Neural progenitor cell (in vitro differentiated cells): ENCODE measurements around the gene NCOR1. TPM values are rescaled to one million over a fixed set of nuclear protein-coding genes. Genes with fewer than 3 reads are reported as not detected.
"Not testable (repeated sequence)": the region's sequence is repeated elsewhere in the genome, so short reads cannot be mapped to it uniquely, and the experiment has no call there.

ENCODE experiments used
- DNase-seq: peaks from one replicate; pipeline ENCODE4 v3.0.0-alpha.2; 2016; ENCODE audit warnings: low spot score
- H2AFZ ChIP-seq: fragments of 200-600 bp; sonication (generic); replicated peaks from 2 replicates; pipeline ENCODE4 v1.6.1; 2016; ENCODE audit warnings: antibody characterized with exemption
- H3F3A ChIP-seq: fragments of 200-600 bp; sonication (generic); 2 replicates; pipeline ENCODE4 v1.6.1; 2016; ENCODE audit warnings: antibody characterized with exemption, low read depth
- H3K27ac ChIP-seq: fragments of 200-600 bp; sonication (generic); 2 replicates; pipeline ENCODE4 v1.5.1; 2016; ENCODE audit warnings: mild to moderate bottlenecking
- H3K27me3 ChIP-seq: fragments of 200-600 bp; sonication (generic); 2 replicates; pipeline ENCODE4 v1.6.1; 2016; ENCODE audit warnings: mild to moderate bottlenecking, moderate library complexity
- H3K36me3 ChIP-seq: fragments of 200-600 bp; sonication (generic); 2 replicates; pipeline ENCODE4 v1.5.1; 2016
- H3K4me1 ChIP-seq: fragments of 200-600 bp; sonication (generic); 2 replicates; pipeline ENCODE4 v1.6.1; 2016; ENCODE audit warnings: mixed run types
- H3K4me2 ChIP-seq: fragments of 200-600 bp; sonication (generic); 2 replicates; pipeline ENCODE4 v1.6.1; 2016
- H3K4me3 ChIP-seq: fragments of 200-600 bp; sonication (generic); 2 replicates; pipeline ENCODE4 v1.5.1; 2016
- H3K79me2 ChIP-seq: fragments of 200-600 bp; sonication (generic); 2 replicates; pipeline ENCODE4 v1.6.1; 2016; ENCODE audit warnings: low read depth
- H3K9ac ChIP-seq: fragments of 200-600 bp; sonication (generic); 2 replicates; pipeline ENCODE4 v1.6.1; 2016
- H3K9me3 ChIP-seq: fragments of 200-600 bp; sonication (generic); 2 replicates; pipeline ENCODE4 v1.5.1; 2016; ENCODE audit warnings: low read depth
- H4K20me1 ChIP-seq: fragments of 200-600 bp; sonication (generic); 2 replicates; pipeline ENCODE4 v1.6.1; 2016; ENCODE audit warnings: low read depth
- H3K27ac Mint-ChIP-seq: 3 replicates; pipeline ENCODE4 v1.8.0; 2021; ENCODE audit warnings: mixed read lengths
- H3K27me3 Mint-ChIP-seq: 2 replicates; pipeline ENCODE4 v1.8.0; 2022; ENCODE audit warnings: low read depth, mild to moderate bottlenecking, inconsistent platforms, moderate library complexity, mixed read lengths; ENCODE audit not compliant: insufficient read depth
- H3K36me3 Mint-ChIP-seq: 3 replicates; pipeline ENCODE4 v1.8.0; 2021; ENCODE audit warnings: mixed read lengths
- H3K4me1 Mint-ChIP-seq: 3 replicates; pipeline ENCODE4 v1.8.0; 2021; ENCODE audit warnings: mixed read lengths
- H3K4me3 Mint-ChIP-seq: 3 replicates; pipeline ENCODE4 v1.8.0; 2021; ENCODE audit warnings: mild to moderate bottlenecking, moderate library complexity, mixed read lengths
- H3K9me3 Mint-ChIP-seq: 3 replicates; pipeline ENCODE4 v1.8.0; 2020; ENCODE audit warnings: mixed read lengths
- EZH2 ChIP-seq: fragments of 200-600 bp; sonication (generic); IDR thresholded peaks from 2 replicates; pipeline ENCODE4 v1.6.1; 2017; ENCODE audit warnings: antibody characterized with exemption, mild to moderate bottlenecking, moderate library complexity
- EZH2phosphoT487 ChIP-seq: fragments of 200-600 bp; sonication (generic); IDR thresholded peaks from 2 replicates; pipeline ENCODE4 v1.6.1; 2017; ENCODE audit warnings: antibody characterized with exemption
- total RNA-seq: library from RNA; depleted of rRNA; stranded (reverse); fragments of >200 nt; gene quantifications from 2 replicates; pipeline ENCODE4 v1.2.3, GENCODE V29; 2015; ENCODE audit warnings: low replicate concordance
- TF ChIP-seq, protein P1 (sequence below): fragments of 200-600 bp; sonication (generic); IDR thresholded peaks from 2 replicates; pipeline ENCODE4 v1.5.1; 2017; ENCODE audit warnings: antibody characterized with exemption, mild to moderate bottlenecking

Gene NCOR1
- total RNA-seq, 1 donor from 2014 or later: 86.8 TPM

- Histone ChIP-seq H3F3A (peaks cover 11% of the 10 kb centered on the region), H3K79me2 (peaks cover 91% of the 10 kb centered on the region), H3K9me3 (no peaks in the 10 kb centered on the region), H3K9ac (no peak overlapping the region), H3K27ac (no peak overlapping the region), H3K4me2 (no peak overlapping the region), H2AFZ (no peak overlapping the region), H3K4me1 (peaks cover 8% of the 10 kb centered on the region), H3K36me3 (no peaks in the 10 kb centered on the region), H3K27me3 (no peaks in the 10 kb centered on the region), H3K4me3 (no peak overlapping the region), H4K20me1 (peaks cover 30% of the 10 kb centered on the region)
- peaks cover 6% of the 10 kb centered on the region for H3K9me3 Mint-ChIP-seq
- TF ChIP-seq EZH2 (no peak), EZH2phosphoT487 (no peak)
- TF ChIP-seq, protein P1, sequence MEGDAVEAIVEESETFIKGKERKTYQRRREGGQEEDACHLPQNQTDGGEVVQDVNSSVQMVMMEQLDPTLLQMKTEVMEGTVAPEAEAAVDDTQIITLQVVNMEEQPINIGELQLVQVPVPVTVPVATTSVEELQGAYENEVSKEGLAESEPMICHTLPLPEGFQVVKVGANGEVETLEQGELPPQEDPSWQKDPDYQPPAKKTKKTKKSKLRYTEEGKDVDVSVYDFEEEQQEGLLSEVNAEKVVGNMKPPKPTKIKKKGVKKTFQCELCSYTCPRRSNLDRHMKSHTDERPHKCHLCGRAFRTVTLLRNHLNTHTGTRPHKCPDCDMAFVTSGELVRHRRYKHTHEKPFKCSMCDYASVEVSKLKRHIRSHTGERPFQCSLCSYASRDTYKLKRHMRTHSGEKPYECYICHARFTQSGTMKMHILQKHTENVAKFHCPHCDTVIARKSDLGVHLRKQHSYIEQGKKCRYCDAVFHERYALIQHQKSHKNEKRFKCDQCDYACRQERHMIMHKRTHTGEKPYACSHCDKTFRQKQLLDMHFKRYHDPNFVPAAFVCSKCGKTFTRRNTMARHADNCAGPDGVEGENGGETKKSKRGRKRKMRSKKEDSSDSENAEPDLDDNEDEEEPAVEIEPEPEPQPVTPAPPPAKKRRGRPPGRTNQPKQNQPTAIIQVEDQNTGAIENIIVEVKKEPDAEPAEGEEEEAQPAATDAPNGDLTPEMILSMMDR: no peak
- DNase-seq: no peak
- H3K27me3 Mint-ChIP-seq: no peaks in the 10 kb centered on the region
- H3K4me3 Mint-ChIP-seq: no peak overlapping the region
- no peak overlapping the region for H3K27ac Mint-ChIP-seq
- H3K4me1 Mint-ChIP-seq: peaks cover 17% of the 10 kb centered on the region
- H3K36me3 Mint-ChIP-seq: peaks cover 12% of the 10 kb centered on the region
Observed at GRCh38 chr17:16211590-16211989, 3.7 kb downstream of the NCOR1 start.

DNA sequence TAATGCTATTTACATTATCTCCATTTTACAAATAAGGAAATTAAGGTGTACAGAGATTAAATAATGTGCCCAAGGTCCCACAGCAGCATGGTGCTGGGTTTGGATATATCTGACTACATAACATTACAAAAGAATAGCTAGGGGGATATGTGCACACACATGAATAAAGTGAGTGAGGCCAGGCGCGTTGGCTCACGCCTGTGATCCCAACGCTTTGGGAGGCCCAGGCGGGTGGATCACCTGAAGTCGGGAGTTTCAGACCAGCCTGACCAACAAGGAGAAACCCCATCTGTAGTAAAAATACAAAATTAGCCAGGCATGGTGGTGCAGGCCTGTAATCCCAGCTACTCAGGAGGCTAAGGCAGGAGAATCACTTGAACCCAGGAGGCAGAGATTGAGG is 10.6 kb downstream of the NCOR1 start:
- not testable (repeated sequence) for H3K4me3 Mint-ChIP-seq, H3K9ac ChIP-seq
- peaks cover 62% of the 10 kb centered on the region for H4K20me1 ChIP-seq

DNA sequence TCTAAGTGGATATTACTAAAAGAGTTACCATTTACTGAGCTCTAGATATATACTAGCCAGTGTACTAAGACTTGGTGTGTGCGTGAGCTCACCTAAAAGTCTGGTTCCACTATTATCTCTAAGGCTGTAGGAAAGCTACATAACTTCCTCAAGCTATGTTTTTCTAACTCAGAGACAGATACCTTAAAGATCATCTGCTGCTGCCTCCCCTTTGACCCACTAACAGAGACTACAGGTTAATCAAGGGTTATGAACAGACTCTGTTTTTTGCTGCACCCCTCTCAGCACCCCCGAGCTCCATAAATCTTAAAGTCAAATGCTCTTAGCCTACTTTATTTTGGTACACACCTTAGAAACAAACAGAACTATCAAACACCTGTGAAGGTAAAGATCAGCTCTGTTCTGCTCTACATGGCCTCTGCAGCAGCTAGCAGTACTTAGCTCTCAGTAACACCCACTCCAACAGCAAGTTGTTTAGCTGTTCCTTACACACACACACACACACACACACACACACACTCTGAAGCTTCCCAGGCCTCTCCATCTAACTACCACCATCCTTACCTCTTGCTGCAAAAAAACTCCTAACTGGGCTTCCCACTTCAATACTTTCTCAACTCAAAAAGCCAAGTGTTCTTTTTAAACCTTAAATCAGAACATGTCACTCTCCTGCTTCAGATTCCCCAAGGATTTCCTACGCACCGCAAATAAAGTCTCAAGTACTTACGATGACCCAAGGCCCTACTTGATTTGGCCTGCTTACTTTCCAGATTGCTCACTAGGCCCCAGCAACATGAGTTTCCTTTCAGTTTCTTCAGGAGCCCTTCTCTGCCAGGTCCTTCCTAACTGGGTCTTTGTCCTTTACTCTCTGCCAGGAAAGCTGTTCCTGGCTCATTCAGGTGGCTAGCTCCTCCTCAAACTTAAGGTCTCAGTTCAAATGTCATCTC is 12.5 kb downstream of the NCOR1 start:
- H3K27me3 ChIP-seq, H3K4me3 ChIP-seq, H3K36me3 ChIP-seq, H3K9ac ChIP-seq, H3F3A ChIP-seq, H3K9me3 ChIP-seq, H2AFZ ChIP-seq, H3K9me3 Mint-ChIP-seq, H3K27me3 Mint-ChIP-seq, H3K4me3 Mint-ChIP-seq: not testable (repeated sequence)
- DNase-seq: peak; percentile 8
- Mint-ChIP-seq H3K36me3 (peaks cover 14% of the 10 kb centered on the region), H3K27ac (peak overlapping the region; percentile 58), H3K4me1 (peaks cover 29% of the 10 kb centered on the region)
- Histone ChIP-seq H4K20me1 (peaks cover 65% of the 10 kb centered on the region), H3K4me2 (peak overlapping the region; percentile 30), H3K27ac (peak overlapping the region; percentile 80), H3K79me2 (peaks cover 100% of the 10 kb centered on the region), H3K4me1 (peaks cover 21% of the 10 kb centered on the region)

More for the DNA sequence above, 10.6 kb downstream of the NCOR1 start:
- peak overlapping the region; percentile 1 for H3K4me2 ChIP-seq
- H3F3A ChIP-seq, H3K27me3 ChIP-seq, H3K36me3 ChIP-seq, H2AFZ ChIP-seq, H3K4me3 ChIP-seq, H3K9me3 ChIP-seq, H3K36me3 Mint-ChIP-seq, H3K27me3 Mint-ChIP-seq, H3K9me3 Mint-ChIP-seq: not testable (repeated sequence)
- H3K27ac Mint-ChIP-seq: peak overlapping the region; percentile 27
- H3K79me2 ChIP-seq: peaks cover 100% of the 10 kb centered on the region
- H3K4me1 ChIP-seq: peaks cover 21% of the 10 kb centered on the region
- H3K4me1 Mint-ChIP-seq: peaks cover 25% of the 10 kb centered on the region
- peak; percentile 3 for DNase-seq
- H3K27ac ChIP-seq: peak overlapping the region; percentile 46

DNA sequence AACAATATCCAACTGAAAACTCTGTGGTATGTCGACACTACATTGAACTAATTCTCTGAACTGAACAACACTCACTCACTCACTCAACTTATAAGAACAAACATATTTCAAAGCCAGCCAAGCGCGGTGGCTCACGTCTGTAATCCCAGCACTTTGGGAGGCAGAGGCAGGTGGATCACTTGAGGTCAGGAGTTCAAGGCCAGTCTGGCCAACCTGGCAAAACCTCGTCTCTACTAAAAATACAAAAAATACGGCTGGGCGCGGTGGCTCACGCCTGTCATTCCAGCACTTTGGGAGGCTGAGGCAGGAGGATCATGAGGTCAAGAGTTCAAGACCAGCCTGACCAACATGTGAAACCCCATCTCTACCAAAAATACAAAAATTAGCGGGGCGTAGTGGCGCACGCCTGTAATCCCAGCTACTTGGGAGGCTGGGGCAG is 13.6 kb downstream of the NCOR1 start:
- H3K36me3 Mint-ChIP-seq: peaks cover 13% of the 10 kb centered on the region
- H3K4me2 ChIP-seq, H2AFZ ChIP-seq, H3K9ac ChIP-seq, H3K27ac Mint-ChIP-seq, H3K9me3 ChIP-seq, H3K36me3 ChIP-seq, H3K4me3 Mint-ChIP-seq, H3F3A ChIP-seq, H3K27me3 Mint-ChIP-seq, H3K27me3 ChIP-seq, DNase-seq, H3K9me3 Mint-ChIP-seq, H3K4me3 ChIP-seq, H3K27ac ChIP-seq: not testable (repeated sequence)
- H3K4me1 Mint-ChIP-seq: peaks cover 29% of the 10 kb centered on the region
- Histone ChIP-seq H3K79me2 (peaks cover 100% of the 10 kb centered on the region), H4K20me1 (peaks cover 65% of the 10 kb centered on the region), H3K4me1 (peaks cover 21% of the 10 kb centered on the region)
